Measurements from ENCODE around the gene UBR3. TPM values are rescaled to one million over a fixed set of nuclear protein-coding genes. Genes with fewer than 3 reads are reported as not detected.
A peak's percentile ranks its signal among the peaks of the same experiment; 100 is the strongest.
"Not testable (repeated sequence)": the region's sequence is repeated elsewhere in the genome, so short reads cannot be mapped to it uniquely, and the experiment has no call there.

Gene UBR3
- total RNA-seq, 4 donors from 2014 or later = 87.4 to 101 (median 97.3) TPM

GRCh38 chr2:169798718-169799592 lies 28.3 kb upstream of the UBR3 start, which contains the start of gene SSB:
TSS of gene SSB (plus strand) at chr2:169798871. CDS start at chr2:169800961, 2,090 bp downstream.
- DNase-seq (ENCODE audit: low spot score in 2 of 2) = peak; percentile 77 to 79
- 1% methylated on average over 51 to 58 of the region's 67 CpGs for WGBS, 2 donors
- Histone ChIP-seq H3K27ac (peak within 1 kb of the TSS; percentile 78 to 93 (median 86)), H3K4me1 (peaks cover 0 to 43% (median 6%) of the 10 kb centered on the region in 4 donors), H3K36me3 (peaks cover 0 to 14% (median 0%) of the 10 kb centered on the region in 3 donors), H3K9me3 (no peaks in the 10 kb centered on the region), H3K27me3 (no peaks in the 10 kb centered on the region), H3K4me3 (peak within 1 kb of the TSS; percentile 49 to 95 (median 82))
- TF ChIP-seq, protein P1, sequence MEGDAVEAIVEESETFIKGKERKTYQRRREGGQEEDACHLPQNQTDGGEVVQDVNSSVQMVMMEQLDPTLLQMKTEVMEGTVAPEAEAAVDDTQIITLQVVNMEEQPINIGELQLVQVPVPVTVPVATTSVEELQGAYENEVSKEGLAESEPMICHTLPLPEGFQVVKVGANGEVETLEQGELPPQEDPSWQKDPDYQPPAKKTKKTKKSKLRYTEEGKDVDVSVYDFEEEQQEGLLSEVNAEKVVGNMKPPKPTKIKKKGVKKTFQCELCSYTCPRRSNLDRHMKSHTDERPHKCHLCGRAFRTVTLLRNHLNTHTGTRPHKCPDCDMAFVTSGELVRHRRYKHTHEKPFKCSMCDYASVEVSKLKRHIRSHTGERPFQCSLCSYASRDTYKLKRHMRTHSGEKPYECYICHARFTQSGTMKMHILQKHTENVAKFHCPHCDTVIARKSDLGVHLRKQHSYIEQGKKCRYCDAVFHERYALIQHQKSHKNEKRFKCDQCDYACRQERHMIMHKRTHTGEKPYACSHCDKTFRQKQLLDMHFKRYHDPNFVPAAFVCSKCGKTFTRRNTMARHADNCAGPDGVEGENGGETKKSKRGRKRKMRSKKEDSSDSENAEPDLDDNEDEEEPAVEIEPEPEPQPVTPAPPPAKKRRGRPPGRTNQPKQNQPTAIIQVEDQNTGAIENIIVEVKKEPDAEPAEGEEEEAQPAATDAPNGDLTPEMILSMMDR (IDR thresholded peaks at IDR 0.05) = peak in 1 of 5 experiments; percentile 29
- TF ChIP-seq EP300 (IDR thresholded peaks at IDR 0.05) (peak; percentile 52 to 95), POLR2A (IDR thresholded peaks at IDR 0.05) (peak; percentile 61 to 80)

DNA sequence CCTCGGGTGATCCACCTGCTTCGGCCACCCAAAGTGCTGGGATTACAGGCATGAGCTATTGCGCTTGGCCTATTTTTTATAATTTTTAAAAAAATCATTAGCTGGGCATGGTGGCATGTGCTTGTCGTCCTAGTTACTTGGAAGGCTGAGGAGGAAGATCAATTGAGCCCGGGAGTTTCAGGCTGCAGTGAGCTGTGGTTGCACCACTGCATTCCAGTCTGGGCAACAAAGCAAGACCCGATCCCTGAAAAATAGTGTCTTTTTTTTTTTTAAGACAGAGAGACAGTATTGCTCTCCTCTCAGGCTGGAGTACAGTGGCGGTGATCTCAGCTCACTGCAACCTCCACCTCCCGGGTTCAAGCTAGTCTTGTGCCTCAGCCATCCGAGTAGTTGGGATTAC lies 23.8 kb upstream of the UBR3 start:
- no peak for TF ChIP-seq EP300 (IDR thresholded peaks at IDR 0.05)
- TF ChIP-seq, protein P1 (IDR thresholded peaks at IDR 0.05) = no peak
- no peak for TF ChIP-seq POLR2A (IDR thresholded peaks at IDR 0.05)
- 90 to 92% methylated on average over 9 of the region's 9 CpGs for WGBS, 2 donors
- H3K9me3 ChIP-seq = no peaks in the 10 kb centered on the region
- peaks cover 0 to 52% (median 11%) of the 10 kb centered on the region in 3 donors for H3K36me3 ChIP-seq
- H3K27ac ChIP-seq = no peak overlapping the region
- no peak overlapping the region for H3K4me3 ChIP-seq
- peaks cover 0 to 44% (median 6%) of the 10 kb centered on the region in 4 donors for H3K4me1 ChIP-seq
- H3K27me3 ChIP-seq = no peaks in the 10 kb centered on the region
- no peak for DNase-seq (ENCODE audit: low spot score in 2 of 2)

DNA sequence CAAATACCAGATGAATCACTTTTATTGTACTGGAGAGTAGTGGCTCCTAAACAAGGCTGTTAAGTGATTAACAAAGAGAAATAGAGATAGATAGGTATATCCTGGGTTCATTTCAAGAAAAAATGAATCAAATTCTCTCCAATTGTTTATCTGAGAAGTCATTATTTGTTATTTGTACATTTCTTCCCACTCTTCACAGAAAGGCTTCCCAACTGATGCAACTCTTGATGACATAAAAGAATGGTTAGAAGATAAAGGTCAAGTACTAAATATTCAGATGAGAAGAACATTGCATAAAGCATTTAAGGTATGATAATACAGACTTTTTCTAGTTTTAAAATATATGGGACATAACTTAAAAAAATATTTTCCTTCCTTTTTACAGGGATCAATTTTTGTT lies 20.7 kb upstream of the UBR3 start:
- Histone ChIP-seq H3K9me3 (no peaks in the 10 kb centered on the region), H3K4me1 (peaks cover 0 to 24% (median 0%) of the 10 kb centered on the region in 4 donors), H3K4me3 (no peak overlapping the region), H3K36me3 (peaks cover 0 to 81% (median 18%) of the 10 kb centered on the region in 3 donors), H3K27ac (no peak overlapping the region), H3K27me3 (no peaks in the 10 kb centered on the region)
- DNase-seq (ENCODE audit: low spot score in 2 of 2) = no peak
- TF ChIP-seq EP300 (IDR thresholded peaks at IDR 0.05) (no peak), POLR2A (IDR thresholded peaks at IDR 0.05) (no peak)
- TF ChIP-seq, protein P1 (IDR thresholded peaks at IDR 0.05) = no peak

DNA sequence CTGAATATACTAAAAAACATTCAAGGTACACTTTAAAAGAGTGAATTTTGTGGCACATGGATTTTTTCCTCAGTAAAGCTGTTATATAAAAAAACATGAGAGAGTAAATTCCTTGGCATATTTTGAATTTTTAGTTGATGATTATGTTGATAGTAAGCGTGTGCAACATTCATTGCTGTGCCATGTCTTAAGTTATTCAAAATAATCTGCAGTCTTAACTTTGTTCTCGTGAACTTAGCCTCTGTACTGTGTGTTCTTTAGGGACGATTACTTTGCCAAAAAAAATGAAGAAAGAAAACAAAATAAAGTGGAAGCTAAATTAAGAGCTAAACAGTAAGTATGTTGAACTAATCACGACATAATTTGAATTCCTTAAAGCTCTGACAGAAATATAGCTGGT lies 19.0 kb upstream of the UBR3 start:
- no peaks in the 10 kb centered on the region for H3K27me3 ChIP-seq
- TF ChIP-seq EP300 (IDR thresholded peaks at IDR 0.05) = no peak
- no peak for TF ChIP-seq POLR2A (IDR thresholded peaks at IDR 0.05)
- TF ChIP-seq, protein P1 (IDR thresholded peaks at IDR 0.05) = no peak
- WGBS, 2 donors = 46 to 49% methylated on average over 4 of the region's 4 CpGs
- H3K36me3 ChIP-seq = peaks cover 0 to 85% (median 18%) of the 10 kb centered on the region in 3 donors
- H3K4me3 ChIP-seq = no peak overlapping the region
- DNase-seq (ENCODE audit: low spot score in 2 of 2) = no peak
- no peaks in the 10 kb centered on the region for H3K9me3 ChIP-seq
- peak overlapping the region in 1 of 4 donors; percentile 23 for H3K27ac ChIP-seq
- H3K4me1 ChIP-seq = peaks cover 0 to 8% (median 0%) of the 10 kb centered on the region in 4 donors

- H3K4me1 ChIP-seq = peaks cover 0 to 4% (median 0%) of the 10 kb centered on the region in 4 donors
- H3K27me3 ChIP-seq = no peaks in the 10 kb centered on the region
- no peak for TF ChIP-seq POLR2A (IDR thresholded peaks at IDR 0.05)
- TF ChIP-seq EP300 (IDR thresholded peaks at IDR 0.05) = no peak
- TF ChIP-seq, protein P1 (IDR thresholded peaks at IDR 0.05) = no peak
- H3K4me3 ChIP-seq = no peak overlapping the region
- DNase-seq (ENCODE audit: low spot score in 2 of 2) = no peak
- H3K36me3 ChIP-seq = peaks cover 0 to 88% (median 0%) of the 10 kb centered on the region in 3 donors
- peaks cover 0 to 8% (median 0%) of the 10 kb centered on the region in 4 donors for H3K9me3 ChIP-seq
- no peak overlapping the region for H3K27ac ChIP-seq
- WGBS, 2 donors = 65 to 76% methylated on average over 1 of the region's 1 CpG
Observed at GRCh38 chr2:169815849-169816248, 11.4 kb upstream of the UBR3 start.

DNA sequence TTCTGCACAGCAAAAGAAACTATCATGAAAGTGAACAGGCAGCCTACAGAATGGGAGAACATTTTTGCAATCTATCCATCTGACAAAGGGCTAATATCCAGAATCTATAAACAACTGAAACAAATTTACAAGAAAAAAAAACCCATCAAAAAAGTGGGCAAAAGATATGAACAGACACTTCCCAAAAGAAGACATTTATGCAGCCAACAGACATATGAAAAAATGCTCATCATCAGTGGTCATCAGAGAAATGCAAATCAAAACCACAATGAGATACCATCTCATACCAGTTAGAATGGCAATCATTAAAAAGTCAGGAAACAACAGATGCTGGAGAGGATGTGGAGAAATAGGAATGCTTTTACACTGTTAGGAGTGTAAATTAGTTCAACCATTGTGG lies 10.3 kb upstream of the UBR3 start:
- peaks cover 0 to 84% (median 0%) of the 10 kb centered on the region in 3 donors for H3K36me3 ChIP-seq
- not testable (repeated sequence) for DNase-seq (ENCODE audit: low spot score in 2 of 2); H3K9me3 ChIP-seq; H3K4me1 ChIP-seq; H3K4me3 ChIP-seq; H3K27me3 ChIP-seq; H3K27ac ChIP-seq

DNA sequence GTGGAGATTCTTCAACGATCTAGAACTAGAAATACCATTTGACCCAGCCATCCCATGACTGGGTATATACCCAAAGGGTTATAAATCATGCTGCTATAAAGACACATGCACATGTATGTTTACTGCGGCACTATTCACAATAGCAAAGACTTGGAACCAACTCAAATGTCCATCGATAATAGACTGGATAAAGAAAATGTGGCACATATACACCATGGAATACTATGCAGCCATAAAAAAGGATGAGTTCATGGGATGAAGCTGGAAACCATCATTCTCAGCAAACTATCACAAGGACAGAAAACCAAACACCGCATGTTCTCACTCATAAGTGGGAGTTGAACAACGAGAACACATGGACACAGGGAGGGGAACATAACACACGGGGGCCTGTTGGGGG lies 9.9 kb upstream of the UBR3 start:
- not testable (repeated sequence) for DNase-seq (ENCODE audit: low spot score in 2 of 2); H3K27me3 ChIP-seq; H3K4me3 ChIP-seq; H3K27ac ChIP-seq; H3K4me1 ChIP-seq; H3K9me3 ChIP-seq
- 97 to 98% methylated on average over 6 of the region's 6 CpGs for WGBS, 2 donors
- H3K36me3 ChIP-seq = peaks cover 0 to 80% (median 0%) of the 10 kb centered on the region in 3 donors
